GM19193 (cell line): ENCODE measurements around the gene GTPBP8.

ENCODE experiments used
- POLR2A ChIP-seq: IDR thresholded peaks from 4 replicates; pipeline ENCODE4 v1.6.1; 2011; ENCODE audit not compliant: insufficient read depth, insufficient read length; ENCODE audit errors: extremely low read depth

The GTPBP8 gene

GRCh38 chr3:112990672-112991602 is at the start of gene GTPBP8:
TSS of gene GTPBP8 (plus strand) at chr3:112990984. CDS start at chr3:112991000, 16 bp downstream.
- peak; percentile 96 for TF ChIP-seq POLR2A

- TF ChIP-seq POLR2A, result no peak
Measured at GRCh38 chr3:112948346-112948838, 42.4 kb upstream of the GTPBP8 start.

- no peak for TF ChIP-seq POLR2A
Measured at GRCh38 chr3:112956351-112956750, 34.4 kb upstream of the GTPBP8 start.

- no peak for TF ChIP-seq POLR2A
Measured at GRCh38 chr3:112958811-112959560, 31.8 kb upstream of the GTPBP8 start.

- TF ChIP-seq POLR2A, result no peak
Measured at GRCh38 chr3:112963683-112964082, 27.1 kb upstream of the GTPBP8 start.

GRCh38 chr3:112965656-112966055 is 25.1 kb upstream of the GTPBP8 start:
- TF ChIP-seq POLR2A, result no peak

GRCh38 chr3:112966633-112967032 is 24.2 kb upstream of the GTPBP8 start:
- TF ChIP-seq POLR2A, result no peak

- TF ChIP-seq POLR2A, result no peak
Measured at GRCh38 chr3:112967425-112967824, 23.4 kb upstream of the GTPBP8 start.

- TF ChIP-seq POLR2A, result no peak
Measured at GRCh38 chr3:112967828-112968227, 23.0 kb upstream of the GTPBP8 start.

GRCh38 chr3:112972158-112972557 is 18.6 kb upstream of the GTPBP8 start:
- no peak for TF ChIP-seq POLR2A

- TF ChIP-seq POLR2A, result no peak
Measured at GRCh38 chr3:112973325-112974177, 17.2 kb upstream of the GTPBP8 start.

GRCh38 chr3:112974178-112974517 is 16.6 kb upstream of the GTPBP8 start:
- no peak for TF ChIP-seq POLR2A

GRCh38 chr3:112974894-112975293 is 15.9 kb upstream of the GTPBP8 start, which contains the start of gene CD200R1:
TSS of gene CD200R1 (minus strand) at chr3:112975103. CDS start at chr3:112974857, 246 bp downstream.
- no peak for TF ChIP-seq POLR2A

- no peak for TF ChIP-seq POLR2A
Measured at GRCh38 chr3:112976001-112976400, 14.8 kb upstream of the GTPBP8 start.
